GM19324 (cell line): ENCODE results near the gene TMBIM6.

Source experiments
- ATAC-seq: cut with Tn5 transposase; IDR thresholded peaks from one replicate; pipeline ENCODE4 v1.9.1; 2021; ENCODE audit warnings: mild to moderate bottlenecking, moderate library complexity; ENCODE audit not compliant: unreplicated experiment, low FRiP score

Gene TMBIM6

DNA sequence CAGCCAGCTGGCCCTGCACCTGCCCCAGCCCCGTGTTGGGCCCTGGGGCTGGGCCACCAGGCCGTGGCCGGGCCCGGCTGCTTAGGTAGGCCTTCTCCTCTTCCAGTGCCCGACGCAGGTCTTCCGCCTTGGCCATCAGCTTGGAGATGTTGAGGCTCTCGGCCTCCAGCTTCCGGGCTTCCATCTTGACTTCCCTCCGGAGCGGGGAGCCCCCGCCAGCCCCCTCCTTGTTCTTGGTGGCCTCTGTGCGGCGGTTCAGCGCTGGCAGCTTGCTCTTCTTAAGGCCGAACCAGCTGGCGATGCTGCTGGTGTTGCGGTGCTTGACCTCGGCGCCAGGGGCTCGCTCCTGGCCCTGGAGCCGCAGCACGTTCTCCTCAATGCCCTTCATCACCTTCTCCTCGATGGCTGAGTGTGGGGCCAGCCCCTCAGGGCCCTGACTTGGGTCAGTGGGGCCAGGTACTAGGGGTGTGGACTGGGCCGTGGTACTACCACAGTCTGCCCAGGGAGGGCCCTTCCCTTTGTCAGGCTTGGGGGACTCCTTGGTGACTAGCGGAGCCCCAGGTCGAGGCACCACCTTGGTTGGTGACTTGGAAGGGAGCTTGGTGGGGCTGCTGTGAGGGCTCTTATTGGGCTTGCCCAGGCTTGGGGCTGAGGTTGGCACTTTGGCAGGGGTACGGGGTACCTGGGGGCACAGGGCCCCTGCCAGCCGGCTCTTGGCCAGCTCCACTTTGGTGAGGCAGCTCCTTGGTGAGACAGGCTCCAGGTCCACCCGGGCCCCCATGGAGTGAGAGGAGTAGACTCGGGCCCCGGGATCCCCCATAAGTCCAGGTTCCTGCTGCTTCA is 53.7 kb downstream of the TMBIM6 start:
- no peak for ATAC-seq

DNA sequence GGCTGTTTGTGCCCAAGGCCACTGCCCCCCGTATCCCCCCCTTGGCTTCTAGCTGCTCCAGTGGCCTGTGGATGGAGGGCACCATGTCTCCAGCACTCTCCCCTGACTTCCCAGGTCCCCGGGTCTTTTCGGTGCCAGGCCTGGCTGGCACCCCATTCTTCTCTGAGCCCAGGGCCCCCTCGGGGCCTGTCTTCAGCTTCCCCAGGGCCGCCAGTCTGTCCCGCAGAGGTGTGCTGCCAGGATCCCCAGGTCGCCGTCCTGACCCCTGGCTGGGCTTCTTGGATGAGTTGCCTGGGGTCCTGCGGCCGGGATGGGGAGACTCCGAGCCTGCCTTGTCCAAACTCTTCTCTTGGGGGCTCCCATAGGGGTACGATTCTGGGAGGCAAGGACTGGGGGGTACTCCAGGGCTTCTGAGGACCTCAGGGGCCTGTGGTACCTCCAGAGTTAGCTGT is 54.3 kb downstream of the TMBIM6 start:
- no peak for ATAC-seq

DNA sequence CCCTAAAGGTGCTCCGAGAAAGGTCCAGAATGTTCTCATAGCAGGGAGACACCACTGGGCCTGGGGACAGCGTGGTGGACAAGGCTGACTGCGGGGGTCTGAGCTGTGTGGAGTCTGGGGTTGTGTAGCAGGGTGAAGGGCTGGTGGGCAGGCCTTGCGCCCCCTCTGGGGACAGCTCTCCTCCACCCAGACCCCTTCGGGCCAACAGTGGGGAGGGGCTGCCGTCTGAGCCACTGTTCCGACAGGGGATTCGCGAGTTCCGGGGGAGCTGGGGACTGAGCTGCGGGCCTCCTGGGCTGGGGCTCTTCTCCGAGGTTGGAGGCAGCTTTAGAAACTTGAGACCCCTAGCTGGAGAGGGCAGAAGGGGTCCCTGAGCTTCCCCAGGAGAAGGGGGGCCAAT is 54.8 kb downstream of the TMBIM6 start:
- no peak for ATAC-seq

DNA sequence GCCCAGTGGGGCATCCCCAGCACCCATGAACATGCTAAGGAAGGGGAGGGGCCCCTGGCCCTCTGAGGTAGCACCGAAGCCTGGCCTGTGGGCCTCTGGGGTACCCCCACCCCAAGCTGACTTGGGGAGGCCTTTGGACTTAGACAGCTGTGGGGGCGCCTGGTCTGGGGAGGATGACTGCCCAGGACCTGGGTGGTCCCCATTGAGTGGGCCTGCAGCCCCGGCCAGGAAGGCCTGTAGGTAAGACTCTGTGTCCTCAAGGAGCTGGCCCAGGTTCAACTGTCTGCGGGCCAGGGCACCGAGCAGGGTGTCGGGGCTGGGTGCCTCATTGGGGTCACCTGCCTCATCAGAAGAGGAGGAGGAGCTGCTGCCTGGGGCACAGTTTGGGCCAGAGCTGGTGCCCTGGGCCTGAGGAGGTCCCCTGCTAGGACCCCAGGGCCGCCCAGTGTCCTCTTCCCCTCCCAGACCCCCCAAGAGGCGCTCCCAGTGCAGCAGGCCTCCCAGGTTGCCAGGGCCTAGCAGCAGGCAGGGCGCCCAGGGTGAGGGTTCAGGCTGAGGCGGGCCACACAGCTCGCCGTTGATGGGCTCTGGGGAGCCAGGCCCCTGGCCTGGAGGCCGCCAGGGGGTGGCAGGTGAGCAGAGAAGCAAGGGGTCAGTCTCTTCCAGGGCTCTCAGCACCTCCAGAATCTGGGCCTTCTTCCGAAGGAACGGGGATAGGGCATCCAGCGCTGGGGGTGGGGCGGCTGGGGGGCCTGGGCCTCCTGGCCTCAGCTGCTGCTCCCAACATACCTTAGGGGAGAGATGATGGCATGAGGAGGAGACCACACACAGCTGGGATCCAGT is 55.5 kb downstream of the TMBIM6 start:
- no peak for ATAC-seq

DNA sequence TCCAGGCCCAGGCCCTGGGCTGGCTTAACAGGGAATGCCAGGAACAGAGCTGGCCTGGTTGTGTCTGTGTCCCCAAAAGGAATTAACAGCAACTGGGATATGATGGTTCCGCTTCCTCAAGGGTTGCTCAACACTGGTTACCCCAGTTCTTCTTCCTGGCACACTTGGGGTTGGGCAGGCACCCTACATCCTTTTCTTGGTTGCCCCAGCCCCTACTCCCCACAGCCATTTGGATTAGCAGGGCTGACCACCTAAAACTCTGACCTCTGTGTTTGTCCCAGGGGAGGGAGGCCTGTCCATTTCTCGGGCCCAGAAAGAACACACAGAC is 56.1 kb downstream of the TMBIM6 start:
- ATAC-seq = no peak

DNA sequence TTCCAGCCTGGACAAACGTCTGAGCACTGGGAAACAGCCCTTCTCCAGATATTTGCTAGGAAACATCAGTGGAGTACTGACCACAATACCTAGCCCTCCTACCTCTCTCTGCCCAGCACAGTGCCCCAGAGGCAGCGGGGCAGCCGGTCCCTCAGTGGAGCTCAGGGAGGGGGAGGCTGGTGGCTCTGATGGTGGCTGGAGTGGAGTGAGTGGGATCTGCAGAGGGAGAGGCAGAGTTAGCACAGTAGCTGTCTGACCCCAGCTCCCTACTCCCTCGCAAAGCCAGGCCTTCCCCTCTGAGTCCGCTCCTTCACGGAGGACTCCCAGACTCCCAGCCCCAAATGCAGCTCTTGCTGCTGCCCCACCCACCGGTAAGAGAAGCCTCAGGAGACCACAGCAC is 56.9 kb downstream of the TMBIM6 start:
- ATAC-seq = no peak

DNA sequence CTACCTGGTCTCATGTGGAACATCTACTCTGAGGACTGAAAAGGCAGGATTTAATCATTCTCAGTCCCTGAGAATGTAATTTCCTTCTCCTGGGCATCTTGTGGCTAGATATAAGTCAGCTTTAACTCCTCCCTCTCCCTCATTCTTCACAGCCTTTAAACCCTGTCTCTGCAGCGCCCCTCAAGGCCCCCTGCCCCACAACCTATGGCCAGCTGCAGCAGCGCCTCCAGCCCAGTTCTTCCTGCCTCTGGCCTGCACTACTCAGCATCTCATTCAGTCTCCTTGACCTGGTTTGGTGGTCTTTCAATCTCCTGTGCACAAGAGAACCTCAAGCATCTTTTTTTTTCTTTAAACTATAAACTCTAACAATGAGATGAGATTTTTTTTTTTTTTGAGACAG is 57.6 kb downstream of the TMBIM6 start:
- no peak for ATAC-seq

DNA sequence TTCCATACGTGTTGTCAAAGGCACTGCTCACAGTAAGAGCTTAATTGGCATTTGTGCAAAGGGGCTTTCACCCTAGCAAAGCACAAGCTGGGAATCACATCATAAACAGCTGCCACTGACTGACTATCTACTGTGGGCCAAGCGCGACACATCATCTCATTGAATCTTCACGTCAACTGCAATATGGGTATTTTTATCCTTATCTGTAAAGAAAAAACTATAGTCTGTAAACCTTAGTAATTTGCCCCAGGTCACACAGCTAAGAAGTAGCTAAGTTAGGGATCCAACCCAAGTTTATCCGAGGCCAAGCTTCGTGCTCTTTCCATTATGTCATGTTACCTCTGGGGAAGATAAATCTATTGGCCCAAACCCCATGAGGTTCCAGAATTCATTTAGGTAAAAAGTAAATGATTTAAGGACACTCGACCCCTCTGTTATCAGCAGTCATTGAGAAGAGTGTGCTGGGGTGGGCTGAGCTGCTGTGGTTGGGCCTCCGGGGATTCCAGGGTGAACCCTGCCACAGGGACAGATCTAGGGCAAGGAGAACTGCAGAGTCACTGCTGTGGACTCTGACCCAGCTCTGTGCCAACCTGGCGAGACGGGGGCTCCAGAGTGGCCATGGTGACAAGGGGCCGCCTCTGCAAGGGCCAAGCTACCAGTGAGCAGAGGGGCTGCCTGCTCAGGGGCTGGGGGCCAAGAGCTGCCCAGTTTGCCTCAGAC is 59.2 kb downstream of the TMBIM6 start:
- no peak for ATAC-seq

DNA sequence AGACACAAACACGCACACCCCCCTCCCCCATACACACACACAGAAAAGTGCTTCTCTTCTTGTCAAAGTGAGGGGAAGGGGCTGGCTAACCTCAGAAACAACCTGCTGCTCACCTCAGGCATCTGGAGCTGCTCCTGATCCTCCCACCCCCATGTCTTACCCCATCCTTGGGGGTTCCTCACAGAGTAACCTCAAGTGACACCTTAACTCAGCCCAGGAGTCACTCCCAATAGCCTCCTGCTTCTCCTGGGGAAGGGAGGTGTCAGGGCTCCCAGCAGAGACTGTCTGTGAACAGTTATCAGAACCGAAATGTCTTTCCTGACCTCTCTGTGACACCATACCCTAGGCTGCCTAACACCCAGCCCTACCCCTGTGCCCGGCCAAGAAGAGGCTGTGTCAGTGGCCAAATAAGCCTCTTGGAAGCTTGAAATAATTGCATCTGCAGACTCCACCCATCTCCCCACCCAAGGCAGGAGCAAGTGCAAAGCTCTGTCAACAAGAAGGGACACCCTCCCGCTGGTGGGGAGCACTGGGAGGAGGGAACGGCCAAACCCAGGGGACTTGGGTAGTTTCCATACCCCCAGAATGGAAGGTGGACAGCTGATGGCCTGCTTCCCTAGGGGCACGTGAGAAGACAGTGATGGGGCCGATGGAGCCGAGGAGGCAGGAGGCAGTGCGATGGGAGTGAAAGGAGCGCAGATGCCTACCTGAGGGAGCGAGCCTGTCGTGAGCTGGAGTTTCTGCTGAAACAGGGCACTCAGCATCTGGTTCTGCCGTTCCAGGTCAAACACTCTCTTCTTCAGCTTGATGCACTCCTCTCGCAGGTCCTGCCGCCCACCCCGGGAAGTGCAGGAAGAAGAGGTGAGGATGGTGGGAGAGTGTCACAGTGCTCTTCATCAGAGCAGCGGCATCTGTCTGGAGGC is 60.0 kb downstream of the TMBIM6 start:
- no peak for ATAC-seq

DNA sequence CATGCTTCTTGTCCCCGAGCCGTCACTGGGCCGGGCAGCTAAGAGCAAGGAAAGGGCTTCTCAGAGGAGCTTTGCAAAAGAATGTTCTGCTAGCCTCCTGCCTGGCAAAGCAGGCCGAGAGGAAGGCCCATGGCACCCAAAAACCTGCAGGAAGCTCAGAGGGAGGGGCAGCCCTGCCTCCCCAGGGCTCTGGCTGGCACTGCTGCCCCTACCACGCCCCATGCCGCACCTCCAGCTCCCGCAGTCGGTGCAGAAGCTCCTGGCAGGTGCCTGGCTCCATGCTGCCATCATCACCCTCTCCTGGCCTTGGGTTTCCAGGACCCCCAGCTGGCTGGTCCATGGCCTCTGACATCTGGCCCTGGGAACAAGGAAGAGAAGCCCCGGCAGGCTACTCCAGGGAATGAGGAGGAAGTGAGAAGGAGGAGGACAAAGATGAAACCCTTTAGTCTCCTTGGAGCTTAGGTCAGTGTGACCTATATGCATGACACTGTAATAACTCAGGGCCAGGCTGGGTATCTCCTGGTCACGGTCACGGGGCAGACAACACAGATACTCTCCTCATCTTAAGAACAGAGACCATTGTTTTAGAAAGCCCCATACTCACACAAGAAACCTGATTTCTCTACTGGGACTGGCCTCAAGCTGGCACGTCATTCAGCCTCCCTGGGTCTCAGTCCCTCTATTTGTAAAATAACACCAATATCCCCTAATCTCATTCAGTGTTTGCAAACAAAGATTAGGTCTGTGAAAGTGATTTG is 62.5 kb downstream of the TMBIM6 start:
- no peak for ATAC-seq

DNA sequence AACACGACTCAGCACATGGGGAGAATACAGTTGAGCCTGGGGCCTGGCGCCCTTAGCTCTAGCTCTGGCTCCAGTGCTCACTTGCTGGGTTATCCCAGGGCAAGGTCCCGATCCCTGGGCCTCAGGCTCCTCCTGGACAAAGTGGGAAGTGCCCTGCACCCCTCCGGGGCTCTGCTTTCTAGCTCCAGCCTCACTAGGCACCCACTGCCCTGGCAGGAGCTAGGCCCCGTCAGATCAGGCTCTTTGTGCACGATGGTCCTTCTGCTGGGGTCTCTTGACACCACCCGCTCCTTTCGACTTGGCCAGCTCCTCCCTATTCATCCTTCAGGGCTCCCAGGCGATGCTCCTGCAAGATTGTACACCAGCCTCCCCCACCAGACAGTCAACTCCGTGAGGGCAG is 63.5 kb downstream of the TMBIM6 start:
- no peak for ATAC-seq

DNA sequence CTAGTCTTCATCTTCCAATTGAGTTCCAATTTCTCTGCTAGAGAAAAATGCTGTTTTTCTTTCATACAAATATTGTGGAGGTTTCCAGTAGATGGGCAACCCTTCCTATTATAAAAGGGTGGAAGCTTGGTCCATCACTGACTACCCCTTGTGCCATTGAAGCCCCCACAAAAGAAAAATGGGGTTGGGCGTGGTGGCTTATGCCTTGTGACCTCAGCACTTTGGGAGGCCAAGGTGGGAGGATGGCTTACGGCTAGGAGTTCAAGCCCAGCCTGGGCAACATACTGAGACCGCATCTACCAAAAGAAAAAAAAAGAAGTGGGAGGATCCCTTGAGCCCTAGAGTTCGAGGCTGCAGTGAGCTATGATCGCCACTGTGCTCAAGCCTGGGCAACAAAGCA is 64.1 kb downstream of the TMBIM6 start:
- ATAC-seq = no peak

DNA sequence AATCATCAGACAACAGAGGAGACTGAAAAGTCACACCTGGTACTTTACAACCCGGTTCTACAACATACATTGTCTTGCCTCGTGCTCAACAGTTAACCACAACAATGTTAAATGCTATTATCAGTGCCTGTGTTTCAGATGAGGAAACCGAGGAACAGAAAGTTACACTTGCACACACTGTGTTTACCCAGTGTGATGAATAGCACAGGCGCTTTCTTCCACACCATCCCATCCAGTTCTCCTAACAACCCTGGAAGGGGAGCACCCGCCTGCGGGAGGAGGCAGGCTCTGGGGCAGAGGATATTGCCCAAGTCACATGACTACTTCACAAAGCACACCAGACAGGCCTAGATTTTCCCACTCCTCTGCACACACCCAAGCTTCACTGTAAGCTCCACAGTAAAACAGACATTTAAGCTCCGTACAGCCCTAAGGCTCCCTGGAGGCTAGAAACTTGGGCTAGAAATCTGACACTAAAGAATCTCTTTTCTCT is 65.0 kb downstream of the TMBIM6 start:
- ATAC-seq = no peak

DNA sequence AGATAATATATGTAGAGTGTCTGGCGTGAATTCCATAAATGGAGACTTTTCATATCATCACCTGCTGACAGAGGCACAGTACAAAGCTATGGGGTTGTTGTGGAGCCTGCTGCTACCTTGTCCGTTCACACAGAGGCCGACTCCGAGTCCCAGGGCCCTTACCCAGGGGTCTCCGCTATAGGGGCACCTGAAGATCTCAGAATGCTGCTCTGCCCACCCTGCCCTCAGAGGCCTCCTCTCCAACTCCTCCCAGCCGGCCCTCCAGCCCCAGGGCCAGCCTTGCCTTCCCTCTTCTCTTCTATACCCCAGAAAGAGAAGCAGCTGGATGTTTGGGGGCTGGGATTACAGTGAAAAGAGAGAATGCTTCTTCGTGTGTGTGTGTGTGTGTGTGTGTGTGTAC is 65.5 kb downstream of the TMBIM6 start:
- no peak for ATAC-seq

DNA sequence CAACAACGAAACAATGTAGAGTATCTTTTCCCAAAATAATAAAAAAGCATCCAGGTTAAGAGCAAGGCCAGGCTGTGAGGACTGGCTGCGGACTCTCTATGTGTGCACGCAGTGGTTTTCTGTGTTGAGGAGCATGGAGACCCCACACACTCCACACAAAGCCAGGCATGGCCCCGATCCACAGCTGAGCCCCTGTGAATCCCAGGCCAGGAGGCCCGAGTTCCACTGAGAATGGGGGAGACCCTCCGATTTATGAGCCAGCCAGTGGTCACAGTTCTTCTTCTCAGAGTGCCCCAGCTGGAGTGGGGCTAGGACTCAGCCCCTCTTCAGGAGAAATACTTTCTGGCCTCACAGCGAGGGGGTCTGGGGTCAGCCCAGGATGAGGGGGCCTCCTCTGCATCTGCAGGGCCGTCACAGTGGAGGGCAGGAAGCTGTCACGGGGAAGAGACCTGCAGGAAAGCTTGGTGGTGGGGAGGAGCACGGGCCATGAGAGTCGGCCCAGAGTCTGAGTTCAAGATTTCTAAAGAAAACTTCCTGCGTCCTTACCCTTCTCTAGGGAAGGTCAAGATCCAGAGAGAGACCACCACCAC is 66.7 kb downstream of the TMBIM6 start:
- no peak for ATAC-seq

DNA sequence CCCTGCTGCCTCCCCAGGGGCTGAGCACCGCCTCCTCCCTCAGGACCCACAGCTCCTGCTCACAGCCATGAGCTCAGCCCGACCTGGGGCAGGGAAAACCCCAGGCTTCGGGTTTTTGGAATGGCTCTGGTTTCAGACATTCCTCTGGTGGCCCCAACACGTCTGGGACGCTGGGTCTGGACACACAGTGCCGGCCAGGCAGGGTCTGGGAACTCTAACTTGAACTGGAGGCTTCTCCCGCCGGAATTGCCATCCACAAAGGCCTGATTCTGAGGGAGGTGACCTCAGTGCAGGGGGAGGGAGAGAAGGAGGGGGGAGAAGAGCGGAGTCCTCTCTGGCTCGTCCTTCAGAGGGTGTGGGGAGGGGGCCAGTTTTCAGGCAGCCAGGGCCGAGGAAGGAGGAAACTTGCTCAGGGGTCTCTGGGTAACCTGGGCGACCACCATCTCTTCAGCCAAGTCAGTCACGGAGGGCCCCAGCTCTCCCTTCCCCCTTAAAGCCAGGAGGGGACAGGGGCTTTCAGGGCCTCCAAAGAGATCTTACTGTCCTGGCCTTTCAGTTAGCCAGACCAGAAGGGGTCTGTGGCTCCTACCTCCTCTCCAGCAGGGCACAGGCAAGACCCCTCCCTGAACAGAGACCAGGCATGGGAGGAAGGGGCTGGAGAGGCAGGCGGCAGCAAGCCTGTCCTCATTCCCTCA is 67.5 kb downstream of the TMBIM6 start:
- no peak for ATAC-seq

DNA sequence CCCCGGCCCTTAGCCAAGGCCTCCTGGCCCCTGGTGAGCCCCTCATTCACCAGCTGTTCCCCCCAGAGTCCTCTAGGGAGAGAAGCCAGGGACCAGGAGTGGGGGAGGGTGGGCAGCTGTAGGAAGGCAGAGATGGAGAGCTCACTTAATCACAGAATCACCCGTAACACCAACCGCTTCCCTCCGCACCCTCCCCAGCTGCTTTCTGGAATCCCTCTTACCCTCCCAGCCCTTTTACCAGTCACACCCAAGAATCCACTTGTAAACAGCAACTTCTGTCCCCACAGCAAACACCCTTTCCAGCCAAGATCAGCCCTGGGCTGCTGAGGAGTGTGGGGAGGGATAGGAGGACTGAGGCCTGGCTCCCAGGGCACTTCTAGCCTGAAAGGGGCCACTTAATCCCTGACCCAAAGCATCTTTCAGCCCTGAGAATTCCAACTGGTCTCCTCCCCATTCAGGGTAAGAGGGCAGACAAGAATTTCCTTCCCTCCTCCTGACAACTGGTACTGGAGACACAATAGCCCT is 68.1 kb downstream of the TMBIM6 start:
- no peak for ATAC-seq

DNA sequence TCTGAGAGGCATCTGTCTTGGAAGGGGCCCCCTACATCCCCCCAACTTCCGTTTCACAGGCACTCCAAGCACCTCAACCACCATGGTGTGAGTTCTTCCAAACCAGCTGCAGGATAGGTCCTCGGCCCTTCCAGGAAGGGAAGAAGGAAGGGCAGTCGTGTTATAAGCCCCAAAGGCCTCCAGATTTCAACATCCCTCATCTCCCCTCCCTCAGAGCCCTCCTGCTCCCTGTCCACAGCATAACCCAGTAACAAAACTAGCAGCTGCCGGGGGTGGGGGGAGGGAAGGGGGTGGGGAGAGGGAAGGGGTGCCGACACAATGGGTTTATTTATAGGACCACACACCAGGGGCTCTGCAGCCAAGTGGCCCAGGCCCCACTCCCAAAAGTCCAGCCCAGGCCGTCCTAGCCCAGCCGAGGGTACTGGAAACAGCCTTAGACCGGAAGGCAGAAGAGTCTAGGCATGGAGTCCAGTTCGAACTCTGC is 68.6 kb downstream of the TMBIM6 start:
- ATAC-seq = no peak
